ENCODE results near the gene PLCB4. TPM values are rescaled to one million over a fixed set of nuclear protein-coding genes. Genes with fewer than 3 reads are reported as not detected.
A peak's percentile ranks its signal among the peaks of the same experiment; 100 is the strongest.

Gene PLCB4
- total RNA-seq, 1 donor from 2014 or later: 20.6 TPM

DNA sequence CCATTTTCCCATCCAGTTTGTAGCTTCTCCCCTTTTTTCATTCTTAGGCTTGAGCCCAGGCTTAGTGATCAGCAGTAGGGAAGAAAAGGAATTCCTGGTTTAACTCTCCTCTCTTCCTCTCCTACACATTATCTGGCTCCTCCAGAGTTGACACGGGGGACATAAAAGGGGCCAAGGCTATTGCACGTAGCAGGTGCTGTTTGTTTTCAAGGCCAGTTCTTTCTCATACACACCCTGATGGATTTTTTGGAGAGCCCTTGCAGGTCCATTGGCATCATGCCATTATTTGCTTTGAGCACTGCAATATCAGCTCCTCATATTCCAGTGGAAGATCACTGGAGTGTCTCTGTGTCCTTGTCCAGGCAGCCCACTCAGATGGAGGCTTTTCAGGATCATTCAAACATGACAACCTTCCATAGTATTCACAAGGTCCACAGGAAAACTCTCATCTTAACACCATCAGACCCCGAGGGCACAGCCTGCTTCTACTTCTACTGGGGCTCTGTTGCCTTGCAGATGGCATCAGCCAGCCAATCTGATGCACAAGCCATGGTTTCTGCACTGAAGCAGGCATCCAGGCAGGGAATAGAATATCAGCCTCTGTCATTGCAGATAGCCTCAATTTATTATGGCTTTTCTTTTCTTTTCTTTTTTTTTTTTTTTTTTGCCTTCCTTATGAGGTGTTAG, 18.8 kb downstream of the PLCB4 start:
- H2AFZ ChIP-seq (replicated peaks): no peak overlapping the region
- no peak overlapping the region for H3K4me3 Mint-ChIP-seq
- H3K4me1 ChIP-seq: no peaks in the 10 kb centered on the region
- no peak overlapping the region for H3K4me2 ChIP-seq
- H3K9me3 ChIP-seq (ENCODE audit: low read depth): no peaks in the 10 kb centered on the region
- H3K36me3 Mint-ChIP-seq: peaks cover 4% of the 10 kb centered on the region
- no peak overlapping the region for H3K9ac ChIP-seq
- H3K9me3 Mint-ChIP-seq: peaks cover 4% of the 10 kb centered on the region
- no peaks in the 10 kb centered on the region for H3F3A ChIP-seq (ENCODE audit: low read depth)
- H3K27me3 Mint-ChIP-seq (ENCODE audit: insufficient read depth, low read depth): peaks cover 2% of the 10 kb centered on the region
- no peak for DNase-seq (ENCODE audit: low spot score)
- TF ChIP-seq EZH2phosphoT487 (IDR thresholded peaks at IDR 0.05): no peak
- H3K36me3 ChIP-seq: no peaks in the 10 kb centered on the region
- H3K4me3 ChIP-seq: no peak overlapping the region
- no peaks in the 10 kb centered on the region for H4K20me1 ChIP-seq (ENCODE audit: low read depth)
- H3K27ac ChIP-seq: no peak overlapping the region
- no peaks in the 10 kb centered on the region for H3K4me1 Mint-ChIP-seq
- H3K27me3 ChIP-seq: no peaks in the 10 kb centered on the region
- peaks cover 22% of the 10 kb centered on the region for H3K79me2 ChIP-seq (ENCODE audit: low read depth)
- H3K27ac Mint-ChIP-seq: no peak overlapping the region

GRCh38 chr20:9088556-9088955, 19.7 kb downstream of the PLCB4 start:
- Histone ChIP-seq H3K27ac (no peak overlapping the region), H3K9me3 (ENCODE audit: low read depth) (no peaks in the 10 kb centered on the region), H3K79me2 (ENCODE audit: low read depth) (peaks cover 31% of the 10 kb centered on the region), H3K4me3 (no peak overlapping the region), H3K9ac (no peak overlapping the region), H3K4me1 (peaks cover 6% of the 10 kb centered on the region), H3K4me2 (no peak overlapping the region), H2AFZ (replicated peaks) (no peak overlapping the region), H3F3A (ENCODE audit: low read depth) (no peaks in the 10 kb centered on the region), H3K36me3 (no peaks in the 10 kb centered on the region), H4K20me1 (ENCODE audit: low read depth) (no peaks in the 10 kb centered on the region), H3K27me3 (no peaks in the 10 kb centered on the region)
- H3K4me3 Mint-ChIP-seq: no peak overlapping the region
- H3K27me3 Mint-ChIP-seq (ENCODE audit: insufficient read depth, low read depth): peaks cover 2% of the 10 kb centered on the region
- DNase-seq (ENCODE audit: low spot score): no peak
- peaks cover 4% of the 10 kb centered on the region for H3K36me3 Mint-ChIP-seq
- TF ChIP-seq EZH2 (IDR thresholded peaks at IDR 0.05) (no peak), EZH2phosphoT487 (IDR thresholded peaks at IDR 0.05) (no peak), CTCF (IDR thresholded peaks at IDR 0.05) (no peak)
- H3K27ac Mint-ChIP-seq: no peak overlapping the region
- H3K9me3 Mint-ChIP-seq: peaks cover 4% of the 10 kb centered on the region
- peaks cover 4% of the 10 kb centered on the region for H3K4me1 Mint-ChIP-seq

- H3K27ac ChIP-seq: no peak overlapping the region
- no peaks in the 10 kb centered on the region for H3K36me3 ChIP-seq
- TF ChIP-seq EZH2phosphoT487 (IDR thresholded peaks at IDR 0.05) (no peak), CTCF (IDR thresholded peaks at IDR 0.05) (no peak), EZH2 (IDR thresholded peaks at IDR 0.05) (no peak)
- no peaks in the 10 kb centered on the region for H3K9me3 Mint-ChIP-seq
- no peak overlapping the region for H3K4me3 ChIP-seq
- H3K4me1 ChIP-seq: peaks cover 7% of the 10 kb centered on the region
- peaks cover 38% of the 10 kb centered on the region for H3K79me2 ChIP-seq (ENCODE audit: low read depth)
- no peaks in the 10 kb centered on the region for H3K27me3 Mint-ChIP-seq (ENCODE audit: insufficient read depth, low read depth)
- H2AFZ ChIP-seq (replicated peaks): no peak overlapping the region
- no peak overlapping the region for H3K9ac ChIP-seq
- H3K27ac Mint-ChIP-seq: peak overlapping the region; percentile 27
- H4K20me1 ChIP-seq (ENCODE audit: low read depth): no peaks in the 10 kb centered on the region
- no peak overlapping the region for H3K4me3 Mint-ChIP-seq
- DNase-seq (ENCODE audit: low spot score): no peak
- no peaks in the 10 kb centered on the region for H3K36me3 Mint-ChIP-seq
- no peaks in the 10 kb centered on the region for H3F3A ChIP-seq (ENCODE audit: low read depth)
- H3K27me3 ChIP-seq: no peaks in the 10 kb centered on the region
- no peaks in the 10 kb centered on the region for H3K9me3 ChIP-seq (ENCODE audit: low read depth)
- no peak overlapping the region for H3K4me2 ChIP-seq
- H3K4me1 Mint-ChIP-seq: peaks cover 7% of the 10 kb centered on the region
These were observed 23.2 kb downstream of the PLCB4 start for GRCh38 chr20:9092113-9092512.

DNA sequence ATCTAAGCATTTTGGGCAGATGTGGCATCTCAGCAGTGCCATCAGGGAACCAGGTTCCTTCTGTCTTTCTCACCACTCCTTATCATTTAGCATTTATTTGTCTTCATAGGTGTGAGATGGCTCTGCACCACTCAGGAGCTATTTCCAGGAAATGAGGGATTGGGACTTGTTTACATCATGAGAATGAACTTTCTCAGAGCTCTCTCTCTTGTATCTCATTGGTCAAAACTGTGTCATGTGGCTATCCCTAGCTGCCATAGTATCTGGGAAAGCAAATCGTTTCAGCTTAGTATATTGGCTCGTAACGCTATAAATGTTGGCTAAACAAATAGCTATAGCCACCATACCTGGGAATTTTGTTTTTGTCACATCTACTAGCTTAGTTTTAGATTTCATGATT, 23.8 kb downstream of the PLCB4 start:
- Mint-ChIP-seq H3K4me3 (no peak overlapping the region), H3K4me1 (peaks cover 7% of the 10 kb centered on the region), H3K36me3 (no peaks in the 10 kb centered on the region), H3K9me3 (no peaks in the 10 kb centered on the region), H3K27ac (no peak overlapping the region), H3K27me3 (ENCODE audit: insufficient read depth, low read depth) (no peaks in the 10 kb centered on the region)
- no peak overlapping the region for H3K4me2 ChIP-seq
- H3K79me2 ChIP-seq (ENCODE audit: low read depth): peaks cover 38% of the 10 kb centered on the region
- H3K27ac ChIP-seq: no peak overlapping the region
- H3K4me1 ChIP-seq: peaks cover 7% of the 10 kb centered on the region
- H3F3A ChIP-seq (ENCODE audit: low read depth): no peaks in the 10 kb centered on the region
- no peak for TF ChIP-seq EZH2phosphoT487 (IDR thresholded peaks at IDR 0.05)
- no peak for DNase-seq (ENCODE audit: low spot score)
- H4K20me1 ChIP-seq (ENCODE audit: low read depth): no peaks in the 10 kb centered on the region
- H3K9me3 ChIP-seq (ENCODE audit: low read depth): no peaks in the 10 kb centered on the region
- no peak overlapping the region for H3K4me3 ChIP-seq
- no peak overlapping the region for H3K9ac ChIP-seq
- H2AFZ ChIP-seq (replicated peaks): no peak overlapping the region
- H3K36me3 ChIP-seq: no peaks in the 10 kb centered on the region
- H3K27me3 ChIP-seq: no peaks in the 10 kb centered on the region
